Activated CD8-positive, alpha-beta memory T cell treated with anti-CD3 and anti-CD28 coated beads for 4 hours (primary cell): ENCODE measurements around the gene PLA2G4E.

Experiments
- DNase-seq, 2 donors: peaks; one replicate each; pipeline ENCODE4 v3.0.0-alpha.2; 2020; ENCODE audit warnings: low read depth in 2 of 2

PLA2G4E gene

DNA sequence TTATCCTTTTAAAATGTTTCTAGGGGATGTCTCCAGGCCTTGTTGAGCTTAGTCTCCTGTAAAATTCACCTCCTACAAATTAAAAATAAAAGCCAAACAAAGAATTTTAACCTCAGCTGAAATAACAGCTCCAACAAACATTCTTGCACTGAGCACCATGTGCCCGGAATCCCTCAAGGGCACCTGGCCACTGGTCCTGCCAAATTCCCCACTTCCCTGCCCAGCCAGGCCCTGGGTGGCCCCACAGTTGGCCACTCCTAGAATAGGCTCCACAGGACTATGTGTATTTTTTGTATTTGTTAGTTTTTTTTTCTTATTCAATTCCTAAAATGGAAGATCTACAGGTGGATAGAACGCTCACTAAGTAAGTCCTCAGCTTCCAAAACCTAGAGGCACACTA, 33.1 kb upstream of the PLA2G4E start:
- no peak for DNase-seq

GRCh38 chr15:42053010-42053409, 32.2 kb upstream of the PLA2G4E start:
- DNase-seq = no peak

- no peak for DNase-seq
Measured at GRCh38 chr15:42050484-42051255, 29.8 kb upstream of the PLA2G4E start.

GRCh38 chr15:42048821-42049200, 28.0 kb upstream of the PLA2G4E start:
- no peak for DNase-seq

- no peak for DNase-seq
Measured at GRCh38 chr15:42048080-42048820, 27.4 kb upstream of the PLA2G4E start.

- no peak for DNase-seq
Measured at GRCh38 chr15:42046597-42046996, 25.8 kb upstream of the PLA2G4E start.

DNA sequence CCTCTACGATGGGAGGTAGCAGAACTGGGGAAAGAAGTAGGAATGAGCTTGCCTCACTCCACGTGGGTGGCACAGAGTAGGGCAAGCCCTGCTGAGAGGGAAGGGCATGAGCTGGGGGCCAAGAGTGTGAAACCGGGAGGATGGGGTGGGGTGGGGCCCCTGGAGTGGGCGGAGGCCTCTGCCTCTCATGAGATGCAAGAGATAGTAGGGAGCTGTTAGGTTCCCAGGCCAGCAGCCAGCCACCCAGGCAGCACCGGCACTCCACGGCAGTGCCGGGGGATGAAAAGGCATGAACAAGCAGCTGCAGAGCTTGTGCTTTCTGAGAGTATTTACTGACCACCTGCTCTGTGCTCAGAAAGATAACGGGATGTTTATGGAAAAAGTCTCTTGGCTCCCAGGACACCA, 24.4 kb upstream of the PLA2G4E start:
- no peak for DNase-seq

- DNase-seq = no peak
Measured at GRCh38 chr15:42042602-42043400, 22.0 kb upstream of the PLA2G4E start.

- no peak for DNase-seq
Measured at GRCh38 chr15:42038401-42038800, 17.6 kb upstream of the PLA2G4E start.

GRCh38 chr15:42037656-42038055, 16.8 kb upstream of the PLA2G4E start:
- no peak for DNase-seq

DNA sequence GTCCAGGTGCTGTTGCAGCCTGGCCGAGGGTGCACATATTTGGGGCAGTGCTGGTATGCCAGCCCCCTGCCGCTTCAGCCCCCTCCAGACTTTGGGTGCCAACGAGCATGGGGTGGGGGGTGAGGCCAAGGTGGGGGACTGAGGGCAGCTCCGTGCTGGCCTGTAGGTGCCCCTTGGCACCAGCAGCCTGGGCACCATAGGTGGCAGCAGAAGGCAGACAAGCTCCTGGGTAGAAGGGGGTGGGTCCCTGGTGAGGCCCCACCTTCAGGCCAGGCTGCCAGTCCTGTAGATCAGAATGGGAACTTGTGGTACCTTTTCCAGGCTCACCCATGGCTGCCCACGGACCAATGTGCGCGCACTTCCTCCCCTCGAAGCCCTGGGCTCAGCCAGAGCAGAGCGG, 16.1 kb upstream of the PLA2G4E start:
- no peak for DNase-seq

DNA sequence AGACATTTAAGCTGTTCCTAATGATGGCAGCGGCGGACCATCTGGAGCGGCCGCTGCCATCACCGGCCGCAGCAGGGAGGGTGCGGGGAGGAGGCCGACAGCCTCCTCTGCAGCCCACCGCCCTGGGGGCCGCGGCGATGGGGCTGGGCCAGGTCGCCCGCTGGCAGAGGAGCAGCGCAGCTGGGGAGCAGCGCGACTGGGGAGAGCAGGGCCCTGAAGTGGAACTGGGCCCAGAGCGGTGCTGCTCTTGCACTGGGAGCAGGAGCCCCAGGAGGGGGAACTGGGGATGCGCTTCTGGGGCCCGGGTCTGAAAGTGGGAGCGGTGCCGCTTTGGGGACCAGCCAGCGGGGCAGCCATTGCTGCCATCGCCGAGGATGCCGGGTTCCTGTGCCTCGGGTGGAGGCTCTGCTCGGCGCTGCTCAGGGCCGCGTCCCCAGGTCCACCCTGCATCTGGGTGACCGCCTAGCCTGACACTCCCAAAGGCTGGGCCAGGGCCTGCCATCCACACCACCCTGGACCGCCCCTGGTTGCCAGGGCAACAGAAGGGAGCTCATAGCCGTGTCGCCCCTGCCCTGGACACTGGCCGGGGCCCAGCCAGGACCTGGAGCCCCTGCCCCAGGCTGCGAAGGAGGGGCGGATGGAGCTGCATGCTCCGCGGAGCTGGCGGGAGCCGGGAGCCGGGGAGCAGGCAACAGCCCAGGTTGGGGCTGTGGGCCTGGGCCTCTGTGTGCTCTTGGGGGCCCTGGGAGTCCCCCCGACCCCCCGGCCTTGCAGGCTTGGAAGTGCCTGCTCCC, 15.5 kb upstream of the PLA2G4E start:
- no peak for DNase-seq

DNA sequence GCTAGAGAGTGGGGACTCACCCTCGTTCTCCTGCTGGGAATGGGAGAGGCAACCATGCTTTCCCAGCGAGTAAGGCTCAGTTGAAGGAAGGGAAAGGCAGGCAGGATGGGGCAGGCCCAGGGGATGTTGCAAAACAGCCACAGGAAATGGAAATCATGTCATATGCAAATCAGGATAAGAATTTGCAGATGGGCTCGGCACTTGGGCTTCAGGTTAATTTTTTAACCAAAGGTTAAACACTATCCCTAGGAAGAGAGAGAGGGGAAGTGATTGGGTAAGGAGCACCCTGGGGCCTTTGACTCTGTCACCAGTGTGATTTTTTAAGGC, 14.6 kb upstream of the PLA2G4E start:
- no peak for DNase-seq

DNA sequence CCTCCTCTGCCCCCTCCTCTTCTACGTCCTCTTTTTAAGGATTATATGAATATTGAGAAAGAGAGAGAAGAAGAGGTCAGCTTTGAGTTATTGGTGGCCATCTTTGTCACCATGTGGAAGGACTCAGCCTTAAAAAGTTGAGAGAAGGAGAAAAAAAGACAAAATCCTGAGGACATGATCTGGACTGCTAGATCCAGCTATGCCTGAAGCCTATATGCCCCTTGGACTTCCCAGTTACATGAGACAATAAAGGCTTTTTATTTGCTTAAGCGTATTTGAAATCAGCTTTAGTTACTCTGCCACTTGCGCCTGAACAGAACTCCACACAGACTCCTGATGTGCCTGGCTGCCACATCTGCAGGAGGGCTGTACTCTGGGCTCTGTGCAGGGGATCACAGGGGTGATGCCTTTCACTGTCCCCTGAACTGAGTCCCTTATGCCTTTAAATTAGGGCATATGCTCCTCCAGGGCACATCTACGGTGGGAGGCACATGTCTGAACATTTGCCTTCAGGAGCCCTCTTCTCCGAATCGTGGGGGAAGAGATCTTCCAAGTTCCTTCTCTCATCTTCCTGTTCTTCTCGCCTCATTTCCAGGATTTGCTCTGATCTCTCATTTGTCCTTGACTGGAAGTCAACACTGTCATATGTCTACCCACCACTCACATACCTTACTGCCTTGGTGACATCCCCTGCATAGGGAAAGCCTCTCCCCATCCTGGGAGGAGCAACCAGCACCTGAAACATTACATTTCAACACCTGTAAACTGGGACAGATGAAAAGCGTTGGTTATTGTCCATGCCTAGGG, 14.0 kb upstream of the PLA2G4E start:
- no peak for DNase-seq

DNA sequence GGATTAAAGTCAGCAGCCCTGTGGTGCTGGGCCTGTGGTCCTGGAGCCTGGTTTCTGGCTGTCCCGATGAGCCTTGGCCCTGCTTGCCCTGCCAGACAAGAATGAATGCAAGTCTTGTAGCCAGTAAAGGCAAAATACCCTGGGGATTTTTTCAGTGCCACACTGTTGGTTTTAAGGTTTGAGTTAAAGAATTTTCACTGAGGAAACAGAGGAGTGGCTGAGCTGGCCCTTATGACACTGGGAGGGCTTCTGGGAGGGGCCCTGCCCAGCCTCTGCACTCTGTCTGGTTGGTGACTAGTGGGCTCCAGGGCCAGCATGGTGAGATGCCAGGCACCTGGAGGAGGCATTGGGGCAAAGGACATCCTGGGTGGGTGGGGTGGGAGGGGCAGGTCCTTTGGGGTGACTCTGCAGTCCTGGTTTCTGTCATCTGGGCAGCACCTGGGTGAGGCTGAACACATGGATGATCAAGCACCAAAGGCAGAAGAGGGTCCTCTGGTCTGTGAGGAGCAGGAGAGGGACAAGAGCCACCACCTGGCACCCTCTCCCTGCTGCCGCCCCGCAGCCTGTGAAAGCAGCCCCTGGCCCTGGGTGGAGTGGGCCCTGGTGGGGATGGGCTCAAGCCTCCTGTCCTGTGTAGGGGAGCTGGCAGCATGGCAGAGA, 12.5 kb upstream of the PLA2G4E start:
- no peak for DNase-seq

DNA sequence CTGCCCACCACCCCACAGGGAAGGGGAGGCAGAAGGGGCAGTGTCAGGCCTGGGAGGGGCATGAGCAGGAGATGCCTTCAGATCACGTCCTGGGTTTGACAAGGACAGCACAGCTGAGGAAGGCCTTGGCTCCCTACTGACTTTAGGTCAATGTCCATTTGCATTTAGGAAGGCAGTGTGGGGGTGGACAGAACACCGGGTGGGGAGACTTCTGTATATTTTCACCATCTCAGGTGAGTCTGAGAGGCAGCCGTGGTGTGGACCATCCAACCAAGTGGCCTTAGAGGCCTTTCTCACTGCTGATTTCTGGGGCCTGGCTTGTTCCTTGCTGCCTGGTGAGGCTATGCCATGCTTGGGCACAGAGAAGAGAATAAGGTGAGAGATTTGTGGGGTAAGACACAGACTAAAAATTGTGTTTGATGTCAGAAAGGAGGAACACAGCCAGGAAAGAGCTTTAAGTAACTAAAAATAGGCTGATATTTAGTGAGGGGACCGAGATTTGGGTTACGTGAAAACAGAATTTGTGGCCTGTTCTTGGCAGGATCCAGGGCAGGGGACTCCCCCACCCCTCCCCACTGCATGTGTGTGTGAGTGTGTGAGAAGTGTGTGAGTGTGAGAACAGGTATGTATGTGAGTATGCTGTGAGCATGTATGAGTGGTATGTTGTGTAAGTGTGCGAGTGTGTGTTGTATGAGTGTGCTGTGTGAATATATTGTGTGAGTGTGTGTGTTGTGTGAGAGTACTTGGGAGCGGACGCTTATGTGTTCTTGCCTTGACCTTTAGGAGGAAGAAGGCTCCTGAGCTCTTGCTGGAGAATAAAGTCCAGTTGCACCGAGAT, 11.8 kb upstream of the PLA2G4E start:
- no peak for DNase-seq

GRCh38 chr15:42031198-42031915, 10.5 kb upstream of the PLA2G4E start:
- DNase-seq = no peak

- DNase-seq = no peak
Measured at GRCh38 chr15:42027521-42027920, 6.7 kb upstream of the PLA2G4E start.

DNA sequence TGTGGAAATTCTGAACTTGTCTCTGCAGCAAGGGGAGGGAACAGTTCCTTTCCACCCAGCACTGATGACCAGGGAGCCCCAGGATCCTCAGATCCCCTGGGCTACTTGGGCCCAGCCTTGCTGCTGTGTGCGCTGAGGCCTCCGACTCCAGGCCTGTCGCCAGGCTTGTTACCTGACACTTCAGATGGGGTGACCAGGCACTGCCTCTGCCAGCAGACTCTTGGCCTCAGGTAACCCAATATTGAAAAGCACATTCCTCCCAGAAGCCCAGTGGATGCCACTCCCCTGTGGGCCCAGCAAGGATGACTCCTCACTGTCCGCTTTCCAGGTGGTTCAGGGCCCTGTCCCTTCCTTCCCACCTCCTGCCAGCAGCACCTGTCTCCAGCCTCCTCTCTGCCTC, 3.5 kb upstream of the PLA2G4E start:
- DNase-seq = no peak
